ENCODE measurements around the gene ATP12A.
A peak's percentile ranks its signal among the peaks of the same experiment; 100 is the strongest.

The ATP12A gene

DNA sequence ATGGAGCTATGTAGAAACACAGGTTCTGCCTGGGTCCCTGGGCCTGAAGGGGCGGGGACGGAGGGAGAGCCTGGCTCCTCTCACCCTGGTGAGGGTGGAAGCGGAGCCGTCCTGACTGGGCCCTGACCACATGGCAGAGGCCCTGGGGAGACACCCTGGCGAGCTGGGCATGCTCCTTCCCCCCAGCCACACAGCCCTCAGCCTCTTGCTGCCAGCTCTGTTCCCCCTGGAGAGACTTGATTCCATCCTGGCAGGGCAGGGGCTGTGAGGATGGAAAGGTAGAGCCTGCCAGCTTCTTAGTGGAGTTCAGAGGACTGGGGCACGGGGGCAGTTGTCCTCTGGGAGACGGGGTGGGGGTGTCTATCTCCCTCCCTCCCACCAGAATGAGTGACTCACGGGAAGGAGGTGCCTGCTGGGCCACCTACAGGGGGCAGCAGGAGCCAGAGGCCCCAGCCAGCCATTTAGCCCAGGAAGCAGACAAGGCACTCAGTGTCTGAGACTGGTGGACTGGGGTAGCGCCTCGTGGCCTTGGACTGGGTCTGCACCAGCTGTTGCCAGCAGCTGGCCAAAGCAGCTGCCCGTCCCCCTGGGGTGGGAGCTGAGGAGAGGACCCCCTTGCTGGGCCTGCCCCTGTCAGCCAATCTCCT lies 60.9 kb downstream of the ATP12A start:
- no peak overlapping the region for H3K27ac ChIP-seq (ENCODE audit: low read depth in 2 of 2, low read length in 2 of 2)
- no peaks in the 10 kb centered on the region for H3K9me3 ChIP-seq (ENCODE audit: control insufficient read depth in 2 of 2, low read length in 2 of 2)
- no peaks in the 10 kb centered on the region for H3K4me1 ChIP-seq (ENCODE audit: control insufficient read depth in 2 of 2, insufficient read depth in 2 of 2, low read length in 2 of 2)
- no peaks in the 10 kb centered on the region for H3K36me3 ChIP-seq (ENCODE audit: control insufficient read depth in 2 of 2, insufficient read depth in 2 of 2, low read length in 2 of 2)
- no peak overlapping the region for H3K9ac ChIP-seq (ENCODE audit: low read depth in 1 of 2, low read length in 2 of 2)
- H3K4me3 ChIP-seq (ENCODE audit: low read length in 2 of 2) = no peak overlapping the region
- peaks cover 3 to 11% of the 10 kb centered on the region in 2 donors for H3K27me3 ChIP-seq (ENCODE audit: control insufficient read depth in 2 of 2, insufficient read depth in 2 of 2, low read length in 2 of 2)

DNA sequence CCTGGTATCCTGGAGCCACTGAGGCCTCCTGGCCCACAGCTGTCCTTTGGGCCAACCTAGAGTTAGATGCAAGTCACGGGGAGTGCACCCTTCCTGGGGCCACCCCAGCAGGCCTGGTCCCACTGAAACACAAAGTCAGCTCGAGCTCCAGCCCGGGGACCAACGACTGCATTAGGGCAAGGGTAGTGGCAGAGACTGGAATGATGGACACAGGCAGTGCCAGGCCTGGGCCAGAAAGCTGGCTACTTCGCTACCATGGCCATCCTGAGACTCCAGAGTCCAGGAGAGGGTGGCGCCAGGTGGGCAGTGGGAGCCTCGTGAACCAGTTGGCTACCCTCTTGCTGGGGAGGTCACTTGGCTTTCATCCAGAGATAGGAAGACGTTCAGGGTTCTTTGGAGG lies 61.6 kb downstream of the ATP12A start:
- no peaks in the 10 kb centered on the region for H3K36me3 ChIP-seq (ENCODE audit: control insufficient read depth in 2 of 2, insufficient read depth in 2 of 2, low read length in 2 of 2)
- H3K4me1 ChIP-seq (ENCODE audit: control insufficient read depth in 2 of 2, insufficient read depth in 2 of 2, low read length in 2 of 2) = no peaks in the 10 kb centered on the region
- peaks cover 5 to 13% of the 10 kb centered on the region in 2 donors for H3K27me3 ChIP-seq (ENCODE audit: control insufficient read depth in 2 of 2, insufficient read depth in 2 of 2, low read length in 2 of 2)
- H3K9ac ChIP-seq (ENCODE audit: low read depth in 1 of 2, low read length in 2 of 2) = no peak overlapping the region
- no peak overlapping the region for H3K27ac ChIP-seq (ENCODE audit: low read depth in 2 of 2, low read length in 2 of 2)
- H3K4me3 ChIP-seq (ENCODE audit: low read length in 2 of 2) = no peak overlapping the region
- H3K9me3 ChIP-seq (ENCODE audit: control insufficient read depth in 2 of 2, low read length in 2 of 2) = no peaks in the 10 kb centered on the region

DNA sequence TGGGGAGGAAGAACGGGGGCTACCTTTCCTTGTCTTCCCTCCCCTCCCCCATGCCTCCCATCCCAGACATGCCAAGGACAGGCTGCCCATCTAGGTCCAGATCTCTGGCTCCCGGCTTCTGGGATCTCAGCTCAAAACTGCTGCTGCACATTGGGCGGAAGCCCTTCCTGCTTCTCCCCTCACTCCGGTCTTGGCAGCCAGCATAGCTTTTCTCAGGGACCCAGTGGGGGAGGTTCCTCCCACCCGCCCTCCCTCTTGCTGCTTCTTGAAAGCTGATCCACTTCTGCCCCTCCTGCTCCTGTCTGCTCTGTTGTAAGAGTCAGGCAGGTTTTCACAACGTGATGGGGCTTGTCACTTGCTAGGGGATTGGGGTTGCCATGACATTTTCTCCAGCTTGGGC lies 62.1 kb downstream of the ATP12A start:
- Histone ChIP-seq H3K9ac (ENCODE audit: low read depth in 1 of 2, low read length in 2 of 2) (no peak overlapping the region), H3K36me3 (ENCODE audit: control insufficient read depth in 2 of 2, insufficient read depth in 2 of 2, low read length in 2 of 2) (no peaks in the 10 kb centered on the region), H3K9me3 (ENCODE audit: control insufficient read depth in 2 of 2, low read length in 2 of 2) (no peaks in the 10 kb centered on the region), H3K4me3 (ENCODE audit: low read length in 2 of 2) (no peak overlapping the region), H3K4me1 (ENCODE audit: control insufficient read depth in 2 of 2, insufficient read depth in 2 of 2, low read length in 2 of 2) (no peaks in the 10 kb centered on the region), H3K27ac (ENCODE audit: low read depth in 2 of 2, low read length in 2 of 2) (no peak overlapping the region), H3K27me3 (ENCODE audit: control insufficient read depth in 2 of 2, insufficient read depth in 2 of 2, low read length in 2 of 2) (peaks cover 6 to 17% of the 10 kb centered on the region in 2 donors)

DNA sequence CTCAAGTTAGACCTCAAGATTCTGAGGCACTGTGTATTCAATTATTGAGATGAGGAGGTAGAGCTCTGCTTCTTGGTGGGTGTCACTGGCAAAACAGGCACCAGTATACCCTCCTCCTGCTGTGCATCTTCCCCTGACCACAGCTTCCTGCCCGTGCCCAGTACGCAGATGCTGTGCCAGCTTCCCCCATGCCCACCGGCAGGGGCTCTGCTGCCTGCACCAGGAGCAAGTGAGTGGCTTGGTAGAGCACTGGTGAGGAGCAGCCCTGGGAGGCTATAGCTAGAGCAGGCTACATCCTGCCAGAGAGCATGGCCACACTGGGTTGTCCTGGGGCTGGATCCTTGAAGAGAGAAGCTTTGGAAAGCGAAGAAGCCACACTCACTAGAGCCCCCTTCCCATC lies 62.8 kb downstream of the ATP12A start:
- Histone ChIP-seq H3K36me3 (ENCODE audit: control insufficient read depth in 2 of 2, insufficient read depth in 2 of 2, low read length in 2 of 2) (no peaks in the 10 kb centered on the region), H3K4me3 (ENCODE audit: low read length in 2 of 2) (no peak overlapping the region), H3K9me3 (ENCODE audit: control insufficient read depth in 2 of 2, low read length in 2 of 2) (no peaks in the 10 kb centered on the region), H3K4me1 (ENCODE audit: control insufficient read depth in 2 of 2, insufficient read depth in 2 of 2, low read length in 2 of 2) (no peaks in the 10 kb centered on the region), H3K27ac (ENCODE audit: low read depth in 2 of 2, low read length in 2 of 2) (no peak overlapping the region), H3K9ac (ENCODE audit: low read depth in 1 of 2, low read length in 2 of 2) (no peak overlapping the region), H3K27me3 (ENCODE audit: control insufficient read depth in 2 of 2, insufficient read depth in 2 of 2, low read length in 2 of 2) (peaks cover 11 to 22% of the 10 kb centered on the region in 2 donors)

DNA sequence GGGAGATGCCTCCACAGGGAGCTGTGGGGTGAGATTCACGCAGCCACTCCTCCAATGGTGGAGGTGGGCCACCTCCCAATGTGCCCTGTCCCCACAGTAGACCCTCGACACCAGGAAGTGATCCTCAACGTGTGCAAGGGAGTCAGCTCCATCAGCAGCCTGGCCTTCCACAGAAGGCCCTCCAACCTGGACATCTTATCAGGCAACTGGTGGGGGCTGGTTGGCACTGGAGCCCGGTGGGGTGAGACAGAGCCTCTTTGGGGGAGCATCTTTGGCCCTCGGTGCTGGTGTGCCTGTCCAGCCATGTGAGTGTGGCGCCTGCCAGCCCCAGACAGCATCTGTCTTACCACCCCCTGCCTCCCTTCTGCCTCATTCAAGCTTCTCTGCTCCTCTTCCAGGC lies 64.0 kb downstream of the ATP12A start:
- H3K9me3 ChIP-seq (ENCODE audit: control insufficient read depth in 2 of 2, low read length in 2 of 2) = no peaks in the 10 kb centered on the region
- no peaks in the 10 kb centered on the region for H3K4me1 ChIP-seq (ENCODE audit: control insufficient read depth in 2 of 2, insufficient read depth in 2 of 2, low read length in 2 of 2)
- no peak overlapping the region for H3K4me3 ChIP-seq (ENCODE audit: low read length in 2 of 2)
- H3K36me3 ChIP-seq (ENCODE audit: control insufficient read depth in 2 of 2, insufficient read depth in 2 of 2, low read length in 2 of 2) = no peaks in the 10 kb centered on the region
- H3K9ac ChIP-seq (ENCODE audit: low read depth in 1 of 2, low read length in 2 of 2) = no peak overlapping the region
- H3K27ac ChIP-seq (ENCODE audit: low read depth in 2 of 2, low read length in 2 of 2) = no peak overlapping the region
- peaks cover 16 to 25% of the 10 kb centered on the region in 2 donors for H3K27me3 ChIP-seq (ENCODE audit: control insufficient read depth in 2 of 2, insufficient read depth in 2 of 2, low read length in 2 of 2)

DNA sequence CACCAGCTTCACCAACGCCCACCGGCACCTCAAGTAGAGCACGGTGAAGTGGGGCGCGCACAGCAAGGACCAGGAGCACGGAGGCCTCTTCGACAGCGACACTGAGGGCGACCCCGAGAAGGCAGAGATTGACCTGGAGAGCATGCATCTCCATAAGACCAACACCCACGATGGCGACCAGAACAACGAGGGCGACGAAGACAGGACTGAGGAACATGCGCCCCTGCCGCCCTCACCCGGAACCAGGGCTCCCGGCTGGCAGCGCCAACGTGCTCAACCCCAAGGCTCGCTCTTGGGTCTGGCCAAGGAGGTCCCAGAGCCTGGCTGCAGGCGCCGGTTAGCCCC lies 65.3 kb downstream of the ATP12A start:
- H3K27ac ChIP-seq (ENCODE audit: low read depth in 2 of 2, low read length in 2 of 2) = no peak overlapping the region
- no peaks in the 10 kb centered on the region for H3K4me1 ChIP-seq (ENCODE audit: control insufficient read depth in 2 of 2, insufficient read depth in 2 of 2, low read length in 2 of 2)
- H3K9me3 ChIP-seq (ENCODE audit: control insufficient read depth in 2 of 2, low read length in 2 of 2) = no peaks in the 10 kb centered on the region
- H3K4me3 ChIP-seq (ENCODE audit: low read length in 2 of 2) = no peak overlapping the region
- H3K9ac ChIP-seq (ENCODE audit: low read depth in 1 of 2, low read length in 2 of 2) = no peak overlapping the region
- peaks cover 18 to 25% of the 10 kb centered on the region in 2 donors for H3K27me3 ChIP-seq (ENCODE audit: control insufficient read depth in 2 of 2, insufficient read depth in 2 of 2, low read length in 2 of 2)
- no peaks in the 10 kb centered on the region for H3K36me3 ChIP-seq (ENCODE audit: control insufficient read depth in 2 of 2, insufficient read depth in 2 of 2, low read length in 2 of 2)

DNA sequence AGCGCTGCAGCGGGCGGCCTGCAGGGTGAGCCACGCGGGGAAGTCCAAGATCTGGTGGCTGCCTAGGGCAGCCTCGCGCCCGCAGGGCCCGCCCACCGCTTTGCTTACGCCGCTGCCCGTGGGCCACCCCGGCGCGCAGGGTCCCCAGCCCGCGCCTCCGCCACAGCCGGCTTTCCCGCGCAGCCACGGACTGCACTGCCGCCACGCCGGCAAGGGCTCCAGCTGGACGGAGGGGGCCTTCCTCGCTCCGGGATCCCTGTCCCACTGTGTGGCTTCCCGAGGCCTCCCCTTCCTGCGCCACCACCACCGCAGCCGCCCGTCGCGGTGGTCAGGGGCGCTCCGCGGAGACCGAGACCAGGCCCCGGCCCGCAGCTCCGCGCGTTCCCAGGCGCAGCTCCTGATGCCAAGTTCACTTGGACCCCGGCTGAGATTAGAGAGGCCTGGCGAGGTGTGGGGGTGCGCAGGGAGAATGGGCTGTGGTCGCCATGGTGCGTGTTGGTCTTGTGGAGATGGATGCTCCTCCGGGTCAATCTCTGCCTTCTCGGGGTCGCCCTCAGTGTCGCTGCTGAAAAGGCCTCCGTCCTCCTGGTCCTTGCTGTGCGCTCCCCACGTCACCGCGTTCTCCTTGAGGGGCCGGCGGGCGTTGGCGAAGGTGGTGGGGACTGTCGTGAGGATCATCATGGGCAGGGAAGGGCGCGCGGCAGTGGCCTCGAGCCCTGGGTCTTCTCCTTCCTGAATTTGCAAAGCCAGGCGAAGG lies 65.8 kb downstream of the ATP12A start:
- no peaks in the 10 kb centered on the region for H3K4me1 ChIP-seq (ENCODE audit: control insufficient read depth in 2 of 2, insufficient read depth in 2 of 2, low read length in 2 of 2)
- no peak overlapping the region for H3K4me3 ChIP-seq (ENCODE audit: low read length in 2 of 2)
- H3K27ac ChIP-seq (ENCODE audit: low read depth in 2 of 2, low read length in 2 of 2) = no peak overlapping the region
- no peaks in the 10 kb centered on the region for H3K9me3 ChIP-seq (ENCODE audit: control insufficient read depth in 2 of 2, low read length in 2 of 2)
- H3K9ac ChIP-seq (ENCODE audit: low read depth in 1 of 2, low read length in 2 of 2) = no peak overlapping the region
- H3K36me3 ChIP-seq (ENCODE audit: control insufficient read depth in 2 of 2, insufficient read depth in 2 of 2, low read length in 2 of 2) = no peaks in the 10 kb centered on the region
- peaks cover 18 to 25% of the 10 kb centered on the region in 2 donors for H3K27me3 ChIP-seq (ENCODE audit: control insufficient read depth in 2 of 2, insufficient read depth in 2 of 2, low read length in 2 of 2)

DNA sequence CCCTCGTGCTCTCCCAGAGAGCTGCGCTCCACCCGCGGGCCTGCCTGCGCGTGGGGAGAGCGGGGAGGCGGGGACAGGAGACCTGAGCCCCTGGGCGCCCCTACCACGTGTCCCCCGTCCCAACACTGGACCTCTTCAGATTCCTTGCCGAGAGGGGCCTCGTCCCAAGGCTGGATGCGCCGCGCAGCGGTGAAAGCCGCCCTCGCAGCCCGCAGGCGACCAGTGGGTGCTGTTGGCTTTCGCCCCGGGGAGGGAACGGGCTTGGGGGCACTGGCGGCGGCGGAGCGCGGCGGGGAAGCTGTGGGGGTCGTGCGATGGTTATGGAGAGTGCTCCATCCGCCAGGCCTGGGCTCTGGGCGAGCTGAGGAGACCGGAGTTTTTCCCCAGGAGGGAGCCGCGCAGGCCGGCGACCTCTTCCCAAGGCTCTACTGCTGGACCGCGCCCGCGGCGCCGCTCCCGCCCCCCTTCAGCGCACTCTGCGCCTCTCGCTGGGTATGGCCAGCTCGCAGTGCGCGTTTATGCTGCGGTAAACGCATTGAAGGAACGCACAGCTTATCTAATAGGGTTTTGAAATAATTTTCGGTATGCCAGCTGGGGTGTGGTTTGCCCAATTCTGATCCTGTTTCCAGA lies 66.5 kb downstream of the ATP12A start:
- H3K27ac ChIP-seq (ENCODE audit: low read depth in 2 of 2, low read length in 2 of 2) = no peak overlapping the region
- H3K9ac ChIP-seq (ENCODE audit: low read depth in 1 of 2, low read length in 2 of 2) = no peak overlapping the region
- peak overlapping the region in 1 of 2 donors; percentile 37 for H3K4me3 ChIP-seq (ENCODE audit: low read length in 2 of 2)
- peaks cover 18 to 25% of the 10 kb centered on the region in 2 donors for H3K27me3 ChIP-seq (ENCODE audit: control insufficient read depth in 2 of 2, insufficient read depth in 2 of 2, low read length in 2 of 2)
- no peaks in the 10 kb centered on the region for H3K4me1 ChIP-seq (ENCODE audit: control insufficient read depth in 2 of 2, insufficient read depth in 2 of 2, low read length in 2 of 2)
- H3K36me3 ChIP-seq (ENCODE audit: control insufficient read depth in 2 of 2, insufficient read depth in 2 of 2, low read length in 2 of 2) = no peaks in the 10 kb centered on the region
- H3K9me3 ChIP-seq (ENCODE audit: control insufficient read depth in 2 of 2, low read length in 2 of 2) = no peaks in the 10 kb centered on the region

DNA sequence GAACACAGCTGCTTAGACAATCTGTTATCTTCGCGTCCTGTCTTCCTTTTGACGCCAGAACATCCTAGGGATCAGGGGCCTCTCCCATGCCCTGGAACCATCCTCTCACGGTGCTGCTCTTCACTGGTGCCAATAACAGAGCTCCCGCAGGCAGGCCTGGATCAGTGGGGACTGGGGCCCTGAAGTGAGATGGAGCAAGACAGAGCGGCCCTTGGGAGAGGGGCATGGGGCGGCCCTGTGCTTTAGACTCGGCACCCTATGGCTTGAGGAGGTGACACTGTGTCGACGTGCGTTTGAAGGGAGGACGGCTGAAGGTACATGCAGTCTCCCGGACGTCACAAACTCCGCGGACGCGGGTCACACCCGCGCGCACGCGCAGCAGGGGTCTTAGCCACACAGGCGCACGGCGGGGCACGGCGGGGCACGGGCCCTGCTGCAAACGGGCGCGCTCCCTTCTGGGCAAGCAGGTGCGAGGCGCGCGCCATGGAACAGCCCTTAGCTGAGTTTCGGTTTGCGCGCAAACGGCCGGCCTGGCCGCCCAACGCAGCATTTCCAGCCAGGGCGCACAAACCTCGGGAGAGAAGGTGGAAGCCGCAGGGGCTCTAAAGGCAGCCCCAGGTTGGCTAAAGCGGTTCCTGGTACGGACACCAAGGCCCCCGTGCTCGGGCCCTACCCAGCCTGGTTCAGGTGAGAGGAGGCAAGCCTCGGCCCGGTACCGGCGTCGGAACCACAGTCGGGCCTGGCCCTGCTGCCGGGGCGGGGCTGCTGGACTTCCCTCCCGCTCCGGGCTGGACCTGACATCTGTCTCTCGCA lies 67.2 kb downstream of the ATP12A start:
- H3K9me3 ChIP-seq (ENCODE audit: control insufficient read depth in 2 of 2, low read length in 2 of 2) = no peaks in the 10 kb centered on the region
- no peak overlapping the region for H3K9ac ChIP-seq (ENCODE audit: low read depth in 1 of 2, low read length in 2 of 2)
- H3K4me3 ChIP-seq (ENCODE audit: low read length in 2 of 2) = peak overlapping the region in 1 of 2 donors; percentile 37
- H3K27me3 ChIP-seq (ENCODE audit: control insufficient read depth in 2 of 2, insufficient read depth in 2 of 2, low read length in 2 of 2) = peaks cover 18 to 25% of the 10 kb centered on the region in 2 donors
- no peaks in the 10 kb centered on the region for H3K36me3 ChIP-seq (ENCODE audit: control insufficient read depth in 2 of 2, insufficient read depth in 2 of 2, low read length in 2 of 2)
- no peak overlapping the region for H3K27ac ChIP-seq (ENCODE audit: low read depth in 2 of 2, low read length in 2 of 2)
- no peaks in the 10 kb centered on the region for H3K4me1 ChIP-seq (ENCODE audit: control insufficient read depth in 2 of 2, insufficient read depth in 2 of 2, low read length in 2 of 2)

DNA sequence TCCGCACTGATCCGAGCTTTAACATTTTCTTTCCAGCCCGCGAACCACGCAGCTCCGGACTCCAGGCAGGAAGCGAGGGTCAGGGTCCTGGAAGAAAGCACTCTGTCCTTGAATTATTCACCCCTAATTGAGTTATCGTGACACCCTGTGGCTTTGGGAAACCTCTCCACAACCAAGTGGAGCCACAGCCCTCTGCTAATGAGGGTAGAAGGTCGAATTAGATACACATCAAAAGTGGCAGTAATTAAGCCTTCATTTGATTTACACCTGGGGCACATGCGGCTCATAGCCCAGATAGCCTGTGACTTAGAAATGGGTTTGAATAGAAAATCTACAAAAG lies 67.8 kb downstream of the ATP12A start:
- H3K4me1 ChIP-seq (ENCODE audit: control insufficient read depth in 2 of 2, insufficient read depth in 2 of 2, low read length in 2 of 2) = no peaks in the 10 kb centered on the region
- H3K36me3 ChIP-seq (ENCODE audit: control insufficient read depth in 2 of 2, insufficient read depth in 2 of 2, low read length in 2 of 2) = no peaks in the 10 kb centered on the region
- H3K9ac ChIP-seq (ENCODE audit: low read depth in 1 of 2, low read length in 2 of 2) = no peak overlapping the region
- H3K27ac ChIP-seq (ENCODE audit: low read depth in 2 of 2, low read length in 2 of 2) = no peak overlapping the region
- H3K4me3 ChIP-seq (ENCODE audit: low read length in 2 of 2) = peak overlapping the region in 1 of 2 donors; percentile 37
- peaks cover 18 to 25% of the 10 kb centered on the region in 2 donors for H3K27me3 ChIP-seq (ENCODE audit: control insufficient read depth in 2 of 2, insufficient read depth in 2 of 2, low read length in 2 of 2)
- H3K9me3 ChIP-seq (ENCODE audit: control insufficient read depth in 2 of 2, low read length in 2 of 2) = no peaks in the 10 kb centered on the region
